A673 (cell line): ENCODE data around the gene PRADC1. TPM values are rescaled to one million over a fixed set of nuclear protein-coding genes. Genes with fewer than 3 reads are reported as not detected.

ENCODE experiments used
- BruUV-seq: library from RNA; stranded (reverse); fragments of 400-500 nt; replicated peaks from 2 replicates; lab custom pipeline; 2021; lab: Mats Ljungman, UMichigan
- CTCF ChIA-PET: fragments of 300-600 bp; sonication (Branson Sonifier 250); formaldehyde crosslinking; loops from one replicate; lab custom pipeline; 2022; ENCODE audit warnings: antibody characterized with exemption; lab: Charles Lee
- POLR2A ChIA-PET: fragments of 300-600 bp; sonication (Branson Sonifier 250); formaldehyde crosslinking; loops from one replicate; lab custom pipeline; 2022; ENCODE audit warnings: antibody characterized with exemption; ENCODE audit not compliant: low non-redundant PET; lab: Charles Lee
- DNase-seq: peaks from one replicate; pipeline ENCODE4 v3.0.0-alpha.2; 2015; ENCODE audit warnings: low spot score
- H3K27ac ChIP-seq: fragments of 200-600 bp; sonication (generic); 2 replicates; pipeline ENCODE4 v1.5.1; 2016; ENCODE audit warnings: mixed run types, low read depth, mild to moderate bottlenecking, mixed read lengths, antibody characterized with exemption, low read length; ENCODE audit not compliant: poor library complexity, severe bottlenecking
- H3K27me3 ChIP-seq: fragments of 200-600 bp; sonication (generic); replicated peaks from 2 replicates; pipeline ENCODE4 v1.6.1; 2017; ENCODE audit warnings: mixed run types, low read depth, mild to moderate bottlenecking, mixed read lengths, antibody characterized with exemption, low read length; ENCODE audit not compliant: insufficient read depth, poor library complexity
- H3K36me3 ChIP-seq: fragments of 200-600 bp; sonication (generic); 2 replicates; pipeline ENCODE4 v1.6.1; 2016; ENCODE audit warnings: mixed run types, mild to moderate bottlenecking, mixed read lengths, antibody characterized with exemption, low read length; ENCODE audit not compliant: insufficient read depth, poor library complexity, severe bottlenecking
- H3K4me1 ChIP-seq: fragments of 200-600 bp; sonication (generic); 2 replicates; pipeline ENCODE4 v1.6.1; 2017; ENCODE audit warnings: mixed run types, mild to moderate bottlenecking, mixed read lengths, antibody characterized with exemption, low read length; ENCODE audit not compliant: insufficient read depth, poor library complexity, severe bottlenecking
- H3K4me3 ChIP-seq: fragments of 200-600 bp; sonication (generic); 2 replicates; pipeline ENCODE4 v1.5.1; 2016; ENCODE audit warnings: low read depth, mixed run types, mild to moderate bottlenecking, mixed read lengths, low read length; ENCODE audit not compliant: poor library complexity, severe bottlenecking
- H3K9me3 ChIP-seq: fragments of 200-600 bp; sonication (generic); 2 replicates; pipeline ENCODE4 v1.6.1; 2016; ENCODE audit warnings: mixed run types, low read depth, mild to moderate bottlenecking, mixed read lengths, antibody characterized with exemption, low read length; ENCODE audit not compliant: poor library complexity, severe bottlenecking
- CTCF ChIP-seq: fragments of 300-800, 200-600 bp; sonication (generic); conservative IDR thresholded peaks from 2 replicates; pipeline ENCODE4 v1.5.1; 2017; ENCODE audit warnings: low read depth, mild to moderate bottlenecking, antibody characterized with exemption, low read length, moderate library complexity, mixed read lengths
- EZH2 ChIP-seq: fragments of 200-600 bp; sonication (generic); IDR thresholded peaks from 2 replicates; pipeline ENCODE4 v1.6.1; 2017; ENCODE audit warnings: borderline replicate concordance, low read depth, mild to moderate bottlenecking, mixed read lengths, antibody characterized with exemption, low read length; ENCODE audit not compliant: poor library complexity, severe bottlenecking
- intact Hi-C: fragments of 100-400 bp; cut with micrococcal nuclease; formaldehyde crosslinking; loops from one replicate; pipeline ENCODE4 v1.10.0; 2022; ENCODE audit not compliant: unreplicated experiment
- total RNA-seq: library from RNA; stranded (reverse); gene quantifications from 2 replicates; pipeline ENCODE4 v1.2.3, GENCODE V29; 2021

Gene PRADC1
- total RNA-seq, 1 experiment from 2014 or later, result 17.7 TPM

DNA sequence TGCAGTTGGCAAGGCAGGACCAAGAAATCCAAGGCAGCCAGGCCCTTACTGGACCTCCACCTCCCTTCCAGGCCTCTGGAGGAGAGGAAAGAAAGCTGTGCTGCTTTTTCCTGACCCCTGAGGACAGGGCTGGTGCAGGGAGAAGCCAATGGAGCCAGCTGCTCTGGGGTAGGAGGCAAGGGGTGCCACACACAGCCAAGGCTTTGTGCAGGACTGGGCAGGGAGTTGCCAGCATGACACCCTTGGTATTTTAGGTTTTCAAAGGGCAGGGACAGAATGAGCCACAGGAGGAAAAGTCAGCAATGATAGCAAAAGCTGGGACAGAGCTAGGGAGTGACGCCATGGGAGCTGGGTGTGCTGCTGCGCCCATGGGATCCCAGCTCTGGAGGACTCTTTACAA is 24.0 kb upstream of the PRADC1 start:
- TF ChIP-seq EZH2, result no peak
- TF ChIP-seq CTCF, result no peak
- H3K9me3 ChIP-seq, result no peaks in the 10 kb centered on the region
- no peaks in the 10 kb centered on the region for H3K27me3 ChIP-seq
- intact Hi-C loops, result no loop called here
- H3K27ac ChIP-seq, result no peak overlapping the region
- BruUV-seq, result no TSS peak
- CTCF ChIA-PET, result no interaction called here
- POLR2A ChIA-PET, result no interaction called here
- no peak overlapping the region for H3K4me3 ChIP-seq
- no peak for DNase-seq
- H3K36me3 ChIP-seq, result peaks cover 32% of the 10 kb centered on the region
- no peaks in the 10 kb centered on the region for H3K4me1 ChIP-seq

DNA sequence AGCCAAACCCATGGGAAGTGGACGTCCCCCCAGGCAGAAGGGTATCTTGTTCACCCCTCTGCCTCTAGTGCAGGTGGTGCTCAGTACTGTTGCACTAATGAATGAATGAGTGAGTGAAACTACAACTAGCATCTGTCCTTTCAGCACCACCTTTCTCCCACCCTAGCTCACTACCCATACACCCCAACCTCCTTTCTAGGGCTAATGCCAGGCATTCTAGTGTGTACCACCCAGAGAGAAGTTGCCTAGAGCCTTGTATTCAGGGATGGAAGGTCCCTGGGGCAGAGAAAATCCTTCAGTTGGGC is 23.5 kb upstream of the PRADC1 start:
- H3K36me3 ChIP-seq, result peaks cover 33% of the 10 kb centered on the region
- POLR2A ChIA-PET, result no interaction called here
- H3K27ac ChIP-seq, result no peak overlapping the region
- no peak overlapping the region for H3K4me3 ChIP-seq
- CTCF ChIA-PET, result no interaction called here
- no peak for TF ChIP-seq CTCF
- TF ChIP-seq EZH2, result no peak
- no peaks in the 10 kb centered on the region for H3K27me3 ChIP-seq
- intact Hi-C loops, result no loop called here
- no TSS peak for BruUV-seq
- H3K9me3 ChIP-seq, result no peaks in the 10 kb centered on the region
- no peaks in the 10 kb centered on the region for H3K4me1 ChIP-seq
- DNase-seq, result no peak

DNA sequence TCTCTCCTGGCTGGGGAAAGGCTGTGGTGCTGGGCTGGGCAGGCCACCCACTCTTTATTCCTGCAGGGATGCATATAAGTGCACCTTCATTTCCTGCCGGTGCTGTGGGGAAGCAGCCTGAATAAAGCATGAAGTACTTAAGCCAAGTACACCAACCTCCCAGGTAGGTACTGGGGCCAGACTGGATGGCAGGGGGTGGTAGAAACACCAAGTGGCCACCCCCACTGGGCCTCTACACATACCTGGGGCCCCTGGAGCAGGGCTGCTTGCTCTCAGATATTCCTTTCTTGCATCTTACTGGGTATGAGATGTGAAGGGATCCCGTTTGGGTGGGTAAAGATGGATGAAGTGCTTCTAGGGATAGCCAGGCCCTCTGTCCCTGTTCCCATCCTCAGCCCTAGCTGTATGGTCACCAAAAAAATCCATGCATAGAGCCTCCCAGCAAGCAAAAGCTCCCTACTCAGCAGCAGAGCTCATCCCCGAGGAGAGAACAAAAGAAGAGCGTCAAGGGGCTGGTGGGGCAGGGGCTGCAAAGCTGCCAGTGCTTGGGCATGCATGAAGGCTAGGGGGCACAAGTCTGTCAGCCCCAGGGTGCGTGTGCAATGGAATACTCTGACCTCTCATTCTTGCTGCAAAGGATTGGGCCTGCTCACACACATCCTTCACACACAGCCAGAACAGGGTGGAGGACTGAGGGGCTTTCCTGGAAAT is 23.0 kb upstream of the PRADC1 start:
- no TSS peak for BruUV-seq
- ChIA-PET POLR2A (no interaction called here), CTCF (no interaction called here)
- no peak for DNase-seq
- Histone ChIP-seq H3K4me1 (no peaks in the 10 kb centered on the region), H3K4me3 (no peak overlapping the region), H3K9me3 (no peaks in the 10 kb centered on the region), H3K36me3 (peaks cover 38% of the 10 kb centered on the region), H3K27me3 (no peaks in the 10 kb centered on the region), H3K27ac (no peak overlapping the region)
- TF ChIP-seq CTCF (no peak), EZH2 (no peak)
- intact Hi-C loops, result no loop called here
